ENCODE results near the gene PDE1A. TPM values are rescaled to one million over a fixed set of nuclear protein-coding genes. Genes with fewer than 3 reads are reported as not detected.

PDE1A gene
- total and polyA plus RNA-seq, 2 of the 13 experiments (the other 11 are each of a cell fraction or from before 2014, with no cell fraction given), result not detected

- CTCF ChIA-PET (ENCODE audit: low intra/inter-chr PET ratio, low total read pairs), result no interaction called here
- POLR2A ChIA-PET, result no interaction called here
- H3K4me2 ChIP-seq (ENCODE audit: low read depth, low read length), result no peak overlapping the region
- no peak for TF ChIP-seq TBP (CRISPR knock-in tag; IDR thresholded peaks at IDR 0.05)
- TF ChIP-seq MTA1 (CRISPR knock-in tag; IDR thresholded peaks at IDR 0.05; ENCODE audit: borderline replicate concordance), result no peak
- no peak for TF ChIP-seq ZNF780A (CRISPR knock-in tag; IDR thresholded peaks at IDR 0.05)
- TF ChIP-seq ZFP41 (CRISPR knock-in tag; IDR thresholded peaks at IDR 0.05; ENCODE audit: borderline replicate concordance), result no peak
- TF ChIP-seq, protein P1, sequence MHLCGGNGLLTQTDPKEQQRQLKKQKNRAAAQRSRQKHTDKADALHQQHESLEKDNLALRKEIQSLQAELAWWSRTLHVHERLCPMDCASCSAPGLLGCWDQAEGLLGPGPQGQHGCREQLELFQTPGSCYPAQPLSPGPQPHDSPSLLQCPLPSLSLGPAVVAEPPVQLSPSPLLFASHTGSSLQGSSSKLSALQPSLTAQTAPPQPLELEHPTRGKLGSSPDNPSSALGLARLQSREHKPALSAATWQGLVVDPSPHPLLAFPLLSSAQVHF (CRISPR knock-in tag; IDR thresholded peaks at IDR 0.05), result no peak
- TF ChIP-seq XRCC5 (optimal IDR thresholded peaks at IDR 0.05; ENCODE audit: low read length), result no peak
- TF ChIP-seq PBX3 (CRISPR knock-in tag; IDR thresholded peaks at IDR 0.05; ENCODE audit: borderline replicate concordance), result no peak
- no peak for TF ChIP-seq ATAD3A (CRISPR knock-in tag; IDR thresholded peaks at IDR 0.05)
- DNase-seq (ENCODE audit: low spot score), result no peak
- H2AFZ ChIP-seq (ENCODE audit: low read length), result no peak overlapping the region
- WGBS (ENCODE audit: low lambda C conversion rate), result 0% methylated on average over 2 of the region's 2 CpGs
- H3K27me3 ChIP-seq (ENCODE audit: control insufficient read depth in 1 of 2, insufficient read depth in 2 of 2, low read length in 2 of 2), result no peaks in the 10 kb centered on the region
- no peaks in the 10 kb centered on the region for H3K36me3 ChIP-seq (replicated peaks in 1 of 2; ENCODE audit: control insufficient read depth in 1 of 2, insufficient read depth in 2 of 2, low read length in 2 of 2)
- H3K9ac ChIP-seq (ENCODE audit: insufficient read depth, low read depth, low read length), result no peak overlapping the region
- ATAC-seq, result no peak
- no peak overlapping the region for H3K4me3 ChIP-seq (replicated peaks in 1 of 3; ENCODE audit: insufficient read depth in 1 of 3, low read depth in 2 of 3, low read length in 3 of 3)
- H3K9me3 ChIP-seq (ENCODE audit: low read length), result no peaks in the 10 kb centered on the region
- intact Hi-C loops (cut with micrococcal nuclease; ENCODE audit: unreplicated experiment) (no loop called here), in situ Hi-C loops (cut with HindIII; ENCODE audit: extremely low pct_ligation_motif_present, low pct_unique_long_range_greater_than_20kb) (no loop called here)
- FAIRE-seq, result no peak
- no peaks in the 10 kb centered on the region for H3K79me2 ChIP-seq (ENCODE audit: insufficient read depth, low read length)
- no peaks in the 10 kb centered on the region for H4K20me1 ChIP-seq (ENCODE audit: insufficient read depth, low read length)
- BruUV-seq (replicated peaks), result no TSS peak
- no peak overlapping the region for H3K27ac ChIP-seq (ENCODE audit: extremely low read length, insufficient read depth, low read length)
- H3K4me1 ChIP-seq (ENCODE audit: insufficient read depth, low read length), result no peaks in the 10 kb centered on the region
Observed at GRCh38 chr2:182148344-182148743, 278.5 kb downstream of the PDE1A start.

All from HepG2 (cell line).